ENCODE measurements around the gene PPIF.

PPIF gene

DNA sequence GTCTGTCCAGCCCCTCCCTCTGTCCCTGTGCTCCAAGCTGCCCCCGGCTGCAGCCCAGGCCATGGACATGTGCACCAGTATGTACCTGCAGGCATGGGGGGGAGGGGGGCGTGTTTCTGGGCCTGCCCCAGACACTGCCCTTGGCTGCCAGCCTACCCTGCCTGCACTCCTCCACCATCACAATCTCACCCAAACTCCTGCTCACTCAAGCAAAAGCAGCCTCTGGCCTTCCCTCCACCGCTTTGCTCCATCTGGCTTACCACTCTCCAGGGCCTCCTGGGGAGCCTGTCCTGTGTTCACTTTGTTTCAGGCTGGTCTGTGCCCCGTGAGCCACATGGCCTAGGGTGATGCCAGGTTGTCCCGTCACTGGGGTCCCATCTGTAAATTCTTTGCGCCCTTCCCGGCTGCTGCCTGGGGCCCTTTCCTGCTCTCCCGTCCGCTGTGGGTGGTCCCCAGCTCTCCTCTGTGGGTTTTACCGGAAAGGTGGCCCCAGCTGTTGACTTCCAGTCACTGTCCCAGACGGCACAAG lies 33.3 kb upstream of the PPIF start:
- no peak for DNase-seq

DNA sequence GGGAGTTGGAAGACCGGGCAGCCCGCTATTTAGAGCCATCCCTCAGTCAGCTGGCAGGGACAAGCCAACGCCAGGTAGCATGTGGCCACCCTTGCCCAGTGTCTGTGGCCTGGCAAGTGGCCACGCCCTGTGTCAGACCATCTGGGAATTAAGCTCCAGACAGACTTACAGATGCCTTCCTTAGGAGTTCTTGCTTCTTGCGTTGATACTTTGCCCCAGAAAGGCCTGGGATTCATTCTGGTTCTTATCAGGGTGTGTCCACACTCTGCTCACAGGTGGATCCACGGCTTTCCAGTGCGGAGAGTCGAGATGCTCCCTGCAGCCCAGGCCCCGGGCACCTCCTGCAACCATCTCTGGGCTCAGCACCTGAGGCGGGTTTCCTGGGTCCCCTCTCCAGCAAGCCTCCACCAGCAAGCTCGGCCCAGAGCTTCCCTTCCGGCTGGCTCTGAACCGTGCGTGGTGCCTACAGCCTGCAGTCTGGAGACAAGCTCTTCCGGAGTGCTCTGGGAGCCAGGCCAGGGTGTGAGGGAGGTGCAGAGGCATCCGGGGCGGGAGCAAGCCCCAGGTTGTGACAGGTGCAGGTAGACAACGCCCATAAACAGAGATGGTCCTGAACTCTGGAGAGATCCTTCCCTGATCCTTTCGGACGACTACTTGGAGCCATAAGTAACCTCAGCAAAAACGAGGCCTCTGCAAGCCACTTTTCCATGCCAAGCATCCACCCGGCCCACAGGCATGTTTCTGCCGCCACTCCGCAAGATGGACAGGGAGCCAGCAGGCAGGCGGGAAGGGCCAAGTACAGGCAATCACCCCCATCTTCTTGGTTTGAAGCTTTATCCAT lies 32.3 kb upstream of the PPIF start:
- no peak for DNase-seq

DNA sequence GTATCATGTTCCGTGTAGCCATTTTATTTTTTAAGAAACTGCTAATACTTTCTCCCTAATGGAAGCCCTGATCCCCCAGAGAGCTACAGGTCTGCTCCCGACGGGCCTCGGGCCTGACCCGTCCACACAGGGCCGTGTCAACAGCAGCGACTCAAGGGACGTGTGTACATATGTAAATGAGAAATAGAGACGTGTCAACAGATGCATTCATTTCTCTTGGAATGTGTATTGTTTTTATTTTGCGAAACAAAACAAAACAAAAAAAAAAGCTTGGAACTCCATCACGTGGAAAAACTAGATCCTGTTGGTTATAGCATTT lies 31.7 kb upstream of the PPIF start:
- no peak for DNase-seq

DNA sequence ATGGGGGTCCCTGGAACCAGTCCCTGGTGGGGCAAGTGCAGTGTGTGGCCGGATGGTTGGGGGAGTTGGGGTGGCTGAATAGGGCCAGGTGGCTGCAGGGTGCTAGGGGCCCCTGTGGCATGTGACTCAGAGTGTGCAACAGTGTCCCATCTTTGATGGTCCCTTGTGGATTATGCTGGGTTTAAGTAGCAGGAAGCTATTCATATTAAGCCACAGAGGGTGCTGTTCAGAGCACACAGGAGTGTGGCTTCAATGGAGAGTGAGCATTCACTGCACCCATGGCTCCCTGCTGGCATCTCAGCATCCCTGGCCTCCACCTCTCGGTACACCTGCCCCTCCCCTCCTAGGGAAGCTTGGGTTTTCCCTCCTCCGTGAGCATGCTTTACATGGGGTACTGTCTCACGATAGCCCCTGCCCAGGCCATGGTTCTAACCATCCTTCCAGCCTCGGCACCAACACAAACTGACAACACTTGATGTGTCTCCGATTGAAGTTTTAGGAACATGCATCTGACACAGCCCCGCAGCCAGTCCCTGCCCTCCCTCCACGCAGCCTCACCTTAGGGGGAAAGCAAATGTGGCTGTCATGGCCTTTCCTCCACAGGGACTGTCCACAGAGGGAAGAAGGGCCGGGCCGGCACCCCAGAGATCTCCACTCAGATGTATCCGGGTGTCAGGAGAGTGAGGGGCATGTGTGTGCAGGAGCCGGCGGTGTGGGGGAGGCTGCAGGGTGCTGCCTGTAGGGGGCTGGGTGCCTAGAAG lies 30.4 kb upstream of the PPIF start:
- no peak for DNase-seq

DNA sequence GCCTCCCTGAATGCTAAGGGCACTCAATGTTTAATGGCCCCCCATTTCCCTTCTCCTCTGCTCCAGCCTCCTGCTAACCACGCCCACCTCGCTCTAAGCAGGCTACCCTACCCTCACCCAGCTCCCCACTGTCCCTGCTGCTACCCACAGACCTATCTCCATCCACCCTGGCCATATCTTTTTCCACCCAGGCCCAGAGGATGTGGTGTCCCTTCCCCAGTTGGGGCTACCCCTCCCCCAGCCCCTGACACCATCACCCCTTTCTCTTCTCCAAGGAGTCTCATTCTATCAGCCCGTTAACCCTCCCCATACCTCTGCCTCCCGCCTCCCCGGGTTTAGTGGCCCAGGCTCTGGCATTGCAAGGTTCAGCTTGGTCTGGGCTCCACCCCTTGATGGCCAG lies 28.9 kb upstream of the PPIF start:
- DNase-seq, result no peak

DNA sequence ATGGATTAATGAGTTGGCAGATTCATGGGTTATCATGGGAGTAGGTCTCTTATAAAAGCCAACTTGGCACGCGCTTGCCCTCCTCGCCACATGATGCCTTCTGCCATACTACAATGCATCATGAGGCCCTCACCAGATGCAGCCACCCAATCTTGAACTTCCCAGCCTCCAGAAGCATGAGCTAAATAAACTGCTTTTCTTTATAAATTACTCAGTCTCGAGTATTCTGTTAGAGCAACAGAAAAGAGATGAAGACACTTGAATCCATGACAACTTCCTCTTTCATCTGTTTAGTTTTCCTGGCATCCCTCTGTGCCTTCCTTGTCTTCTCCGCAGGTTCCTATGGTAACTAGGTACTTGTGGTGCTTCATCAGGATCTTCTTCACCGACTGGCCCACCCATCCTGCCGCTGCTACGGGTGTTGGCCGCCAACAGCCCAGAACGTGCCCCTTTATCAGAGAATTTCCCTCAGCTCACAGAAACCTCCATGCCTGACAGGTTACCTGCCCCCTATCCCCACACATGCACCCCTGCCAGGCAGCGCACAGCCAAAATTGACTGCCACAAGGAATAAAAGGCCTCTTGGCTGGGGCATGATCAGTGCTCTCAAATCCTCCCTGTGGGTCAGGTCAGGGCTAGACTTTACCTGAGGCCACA lies 28.0 kb upstream of the PPIF start:
- DNase-seq, result no peak

DNA sequence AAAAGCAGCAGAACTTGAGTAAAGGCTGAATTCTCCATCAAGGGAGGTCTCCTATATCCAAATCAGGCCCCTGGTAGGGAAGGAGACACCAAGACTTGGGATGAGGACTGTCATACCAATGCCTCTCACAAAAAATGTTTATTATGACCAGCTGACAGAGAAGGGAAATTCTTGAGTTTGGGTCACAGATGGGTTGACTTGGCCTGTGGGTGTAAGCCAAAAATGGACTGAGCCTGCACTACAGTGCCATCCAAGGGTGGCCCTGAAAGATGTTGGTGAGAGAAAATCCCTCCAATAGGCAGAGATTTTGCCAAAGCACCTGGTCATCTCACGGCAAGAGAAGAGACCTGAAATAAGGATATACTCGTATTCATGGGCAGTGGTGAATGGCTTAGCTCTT lies 27.0 kb upstream of the PPIF start:
- no peak for DNase-seq

DNA sequence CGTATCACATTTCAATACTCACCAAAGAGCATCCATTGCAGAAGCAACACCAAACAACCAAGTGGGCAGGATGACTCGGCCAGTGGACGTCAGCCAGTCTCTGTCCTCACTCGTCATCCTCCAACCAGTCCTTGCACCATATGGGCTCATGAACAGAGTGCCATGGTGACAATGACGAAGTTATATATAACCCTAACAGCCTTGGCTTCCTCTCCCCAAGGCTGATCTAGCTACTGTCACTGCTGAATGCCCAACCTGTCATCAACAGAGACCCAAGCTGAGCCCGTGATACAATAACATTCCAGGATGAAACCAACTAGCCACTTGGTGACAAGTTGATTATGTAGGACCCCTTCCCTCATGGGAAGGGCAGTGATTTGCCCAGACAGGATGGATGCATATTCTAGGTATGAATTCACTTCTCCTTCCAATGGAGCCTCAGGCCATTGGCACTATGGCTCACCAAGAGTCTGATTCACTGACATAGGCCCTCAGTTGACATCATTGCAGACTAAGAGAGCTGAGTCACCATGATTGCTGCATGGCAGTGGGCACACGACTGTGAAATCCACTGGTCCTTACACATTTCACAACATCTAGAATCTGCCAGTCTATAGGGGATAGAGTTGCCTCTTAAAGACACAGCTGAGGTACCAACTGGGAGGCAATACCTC lies 26.3 kb upstream of the PPIF start:
- no peak for DNase-seq

DNA sequence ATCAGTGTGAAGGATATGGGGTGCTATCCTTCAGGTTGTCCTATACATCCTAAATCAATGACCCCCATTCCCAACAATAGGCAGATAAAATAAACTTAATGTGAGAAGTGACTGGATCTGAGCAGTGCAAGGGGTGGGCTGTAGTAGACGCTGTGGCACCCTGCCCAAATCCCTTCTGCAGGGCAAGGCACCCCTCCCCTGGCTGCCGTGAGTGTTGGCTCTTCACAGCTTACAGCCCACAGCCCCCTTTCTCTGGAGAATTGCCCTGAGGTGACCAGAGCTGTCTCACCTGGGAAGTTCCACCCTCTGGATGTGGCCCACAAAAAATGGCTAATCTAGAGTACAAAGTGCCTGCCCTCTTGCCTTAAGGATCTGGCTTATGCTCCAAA lies 25.8 kb upstream of the PPIF start:
- no peak for DNase-seq

DNA sequence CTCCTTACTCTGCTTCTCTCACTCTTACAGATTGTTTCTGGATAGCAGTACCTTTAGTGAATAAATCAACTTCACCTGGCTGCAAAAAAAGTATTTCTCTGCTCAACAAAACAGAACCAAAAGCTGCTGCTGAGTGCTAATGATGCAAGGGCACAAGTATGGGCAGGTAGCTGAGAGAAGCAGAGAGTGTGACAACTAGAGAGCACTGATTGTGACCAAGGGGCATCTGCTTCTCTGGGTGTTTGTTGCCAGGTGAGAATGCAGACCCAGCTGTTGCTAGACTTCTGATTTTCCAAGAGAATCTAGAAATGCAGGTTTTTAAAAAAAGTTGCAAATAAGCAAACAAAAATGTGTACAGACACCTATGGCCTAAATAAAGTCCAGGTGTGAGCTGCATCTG lies 25.3 kb upstream of the PPIF start:
- no peak for DNase-seq

DNA sequence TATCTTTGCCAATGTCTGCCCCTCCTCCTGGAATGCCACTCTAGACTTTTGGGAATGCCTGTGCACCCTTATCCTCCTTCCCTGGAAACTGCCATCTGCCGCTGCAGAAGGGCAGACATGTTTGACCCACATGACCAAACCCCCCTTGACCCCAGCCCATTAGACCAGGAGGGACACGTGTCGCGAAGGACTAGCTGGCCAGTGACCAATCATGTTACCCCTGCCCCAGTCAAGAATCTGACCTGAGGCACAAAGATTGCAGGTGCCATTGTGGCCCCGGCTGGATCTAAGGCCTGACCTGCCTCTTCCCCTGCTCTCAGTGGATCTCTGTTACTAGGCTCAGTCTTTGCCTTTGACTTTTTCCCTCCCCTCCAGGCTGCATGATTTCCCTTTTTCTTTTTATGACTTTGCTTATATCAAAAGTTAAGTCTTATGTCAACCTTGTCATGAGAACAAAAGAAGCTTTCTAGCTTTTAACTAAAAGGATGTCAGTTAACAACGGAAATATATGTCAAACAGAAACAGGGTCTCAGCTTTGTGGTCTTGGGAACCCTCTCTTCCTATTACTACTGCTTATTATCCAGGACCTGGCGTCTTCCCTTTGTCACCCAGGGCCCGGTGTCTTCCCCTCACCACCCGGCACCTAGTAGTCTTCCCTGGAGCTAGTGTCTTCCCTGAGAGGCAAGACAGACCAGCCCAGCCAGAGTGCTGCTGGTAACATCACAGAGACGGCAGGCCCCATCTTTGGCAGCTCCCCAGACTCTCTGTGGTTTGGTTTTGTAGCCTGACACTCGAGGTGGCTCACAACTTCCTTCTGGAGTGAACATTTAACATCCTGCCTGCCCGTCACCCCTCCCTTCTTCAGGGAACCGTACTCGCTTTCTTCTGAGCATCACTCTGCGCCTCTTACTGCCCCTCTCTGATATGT lies 24.4 kb upstream of the PPIF start:
- no peak for DNase-seq

DNA sequence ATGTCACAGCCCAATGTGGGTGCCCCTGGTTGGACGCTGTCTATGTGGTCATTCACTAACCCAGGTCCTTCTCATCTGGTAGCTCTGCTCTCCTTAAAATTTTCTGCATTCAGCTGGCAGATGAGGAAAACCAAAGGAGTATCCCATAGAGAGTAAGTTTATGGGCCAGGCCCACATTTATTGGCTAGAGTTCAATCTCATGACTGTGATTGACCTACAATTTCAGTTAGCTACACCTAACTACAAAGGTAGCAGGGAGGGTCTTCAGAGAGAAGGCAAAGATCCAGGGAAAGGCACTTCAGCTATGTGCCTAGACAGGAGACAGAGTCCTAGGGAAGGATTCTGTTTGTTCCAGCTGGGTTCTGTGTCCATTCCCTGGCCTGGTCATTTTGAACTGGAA lies 23.7 kb upstream of the PPIF start:
- no peak for DNase-seq

DNA sequence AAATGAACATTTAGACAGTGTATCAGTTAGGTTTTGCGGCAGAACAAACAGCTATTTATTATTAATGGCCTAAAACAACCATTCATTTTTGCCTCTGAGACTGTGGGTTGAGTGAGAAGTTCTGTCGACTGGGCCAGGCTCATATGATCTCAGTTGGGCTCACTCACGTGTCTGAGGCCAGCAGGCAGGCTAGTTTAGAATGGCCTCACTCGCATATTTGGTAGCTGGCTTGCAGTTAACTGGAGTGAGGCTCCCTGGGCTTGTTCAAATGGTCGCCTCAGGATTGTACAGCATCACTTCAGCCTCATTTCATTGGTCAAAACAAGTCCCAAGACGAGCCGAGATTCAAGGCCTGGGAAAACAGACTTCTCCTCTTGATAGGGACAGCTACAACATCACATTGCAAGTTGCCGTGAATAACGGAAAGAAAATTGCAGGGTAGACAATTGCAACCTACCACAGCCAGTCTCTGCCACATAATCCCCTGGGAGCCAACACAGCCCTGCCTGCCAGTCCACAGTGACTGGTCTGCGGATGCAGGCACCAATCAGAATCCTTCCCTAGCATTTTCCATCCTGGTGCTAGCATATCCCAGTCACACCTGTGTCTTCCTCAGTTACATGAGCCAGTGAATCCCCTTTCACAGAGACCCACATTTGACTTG lies 23.1 kb upstream of the PPIF start:
- DNase-seq, result no peak

DNA sequence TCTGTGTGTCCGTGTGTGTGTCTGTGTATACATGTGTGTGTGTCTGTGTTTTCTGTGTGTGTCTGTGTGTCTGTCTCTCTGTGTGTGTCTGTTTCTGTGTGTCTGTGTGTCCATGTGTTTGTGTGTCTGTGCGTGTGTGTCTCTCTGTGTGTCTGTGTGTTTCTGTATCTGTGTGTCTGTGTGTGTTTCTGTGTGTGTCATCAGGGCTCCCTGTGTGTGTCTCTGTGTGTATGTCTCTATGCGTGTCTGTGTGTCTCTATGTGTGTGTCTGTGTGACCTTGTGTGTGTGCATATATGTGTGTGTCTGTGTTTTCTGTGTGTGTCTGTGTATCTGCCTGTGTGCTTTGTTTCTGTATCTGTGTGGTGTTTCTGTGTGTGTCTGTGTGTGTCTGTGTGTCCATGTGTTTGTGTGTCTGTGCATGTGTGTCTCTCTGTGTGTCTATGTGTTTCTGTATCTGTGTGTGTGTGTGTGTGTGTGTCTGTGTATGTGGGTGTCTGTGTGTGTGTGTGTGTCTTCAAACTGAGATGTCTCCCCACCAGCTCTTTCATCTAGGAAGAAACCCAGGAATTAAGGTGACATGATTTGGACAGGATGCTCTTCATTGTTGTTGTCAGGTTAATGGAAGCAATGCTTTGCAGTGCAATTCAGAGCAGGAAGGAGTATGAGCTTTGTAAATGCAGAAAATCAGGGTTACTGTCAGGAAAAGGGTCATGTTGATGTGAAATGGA lies 20.7 kb upstream of the PPIF start:
- no peak for DNase-seq

DNA sequence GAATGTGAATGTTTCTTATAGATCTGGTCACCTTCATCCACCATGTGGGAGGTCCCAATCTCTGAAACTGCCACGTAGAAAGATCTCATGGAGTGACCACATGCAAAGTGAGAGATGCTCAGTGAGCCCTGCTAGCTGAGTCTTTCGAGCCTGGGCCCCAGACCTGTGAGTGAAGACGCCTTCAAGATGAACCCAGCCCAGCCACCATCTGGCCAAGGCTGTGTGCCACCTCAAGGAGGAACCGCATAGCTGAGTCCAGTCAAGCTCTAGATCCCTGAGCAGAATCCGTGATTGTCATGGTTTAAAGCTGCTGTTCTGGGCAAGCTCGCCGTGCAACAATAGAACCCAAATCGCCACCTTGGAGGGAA lies 20.2 kb upstream of the PPIF start:
- no peak for DNase-seq

DNA sequence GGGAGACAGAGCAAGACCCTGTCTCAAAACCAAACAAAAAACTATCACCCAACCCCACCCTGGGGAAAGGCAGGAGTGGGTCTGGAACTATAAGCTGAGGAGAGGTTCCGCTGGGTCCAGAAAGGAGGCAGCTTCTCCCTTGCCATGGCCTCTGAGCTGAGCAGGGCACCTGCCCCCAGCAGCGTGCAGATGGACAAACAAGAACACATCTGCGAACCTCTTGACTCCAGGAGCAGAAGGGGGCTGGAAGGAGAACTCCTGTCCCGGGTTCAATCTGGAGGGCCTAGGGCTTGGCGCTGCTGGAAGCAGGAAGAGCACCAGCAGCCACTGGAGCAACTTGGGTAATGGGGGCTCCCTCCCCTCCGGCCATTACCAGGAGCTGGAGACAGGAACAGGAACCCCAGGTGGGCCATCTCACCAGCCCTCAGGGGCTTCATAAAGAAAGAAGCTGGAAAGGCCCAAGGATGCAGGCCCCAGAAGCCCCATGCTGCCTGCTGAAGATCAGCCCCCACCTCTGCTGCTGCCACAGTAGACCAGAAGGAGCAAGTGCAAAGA lies 19.0 kb upstream of the PPIF start:
- DNase-seq, result no peak

DNA sequence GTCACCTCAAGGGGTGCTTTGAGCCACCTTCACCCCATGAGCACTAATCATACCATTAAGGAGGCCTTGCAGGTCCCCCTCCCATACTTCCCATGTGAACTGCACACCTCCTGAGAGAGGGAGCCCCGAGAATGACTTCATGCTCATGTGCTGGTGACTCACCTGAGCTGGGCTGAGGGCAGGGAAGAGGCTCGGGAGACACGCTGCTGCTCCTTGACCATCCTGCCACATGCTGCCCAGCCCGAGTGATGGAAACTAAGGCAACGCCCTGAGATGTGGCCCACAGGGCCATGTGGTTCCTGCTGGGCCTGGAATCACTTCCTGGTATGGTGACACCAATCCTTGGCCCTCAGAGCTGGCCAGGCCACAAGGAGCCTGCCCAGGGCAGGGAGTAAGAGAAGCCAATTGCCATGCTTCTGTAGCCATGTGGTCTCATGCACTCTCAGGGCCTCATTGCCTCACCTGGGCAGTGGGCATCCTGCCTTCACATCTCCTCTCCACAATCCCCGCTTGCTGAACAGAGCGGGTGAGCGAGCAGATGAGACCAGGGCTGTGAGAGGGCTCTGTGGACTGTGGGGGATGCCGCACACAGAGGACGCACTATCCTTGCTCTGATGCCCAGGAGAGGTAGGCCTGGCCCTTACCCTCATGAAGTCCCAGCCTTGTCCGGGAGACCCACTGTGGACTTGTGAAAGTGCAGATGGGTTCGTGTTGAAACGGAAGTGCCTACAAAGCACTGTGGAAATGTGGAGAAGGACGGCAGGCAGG lies 18.3 kb upstream of the PPIF start:
- no peak for DNase-seq

DNA sequence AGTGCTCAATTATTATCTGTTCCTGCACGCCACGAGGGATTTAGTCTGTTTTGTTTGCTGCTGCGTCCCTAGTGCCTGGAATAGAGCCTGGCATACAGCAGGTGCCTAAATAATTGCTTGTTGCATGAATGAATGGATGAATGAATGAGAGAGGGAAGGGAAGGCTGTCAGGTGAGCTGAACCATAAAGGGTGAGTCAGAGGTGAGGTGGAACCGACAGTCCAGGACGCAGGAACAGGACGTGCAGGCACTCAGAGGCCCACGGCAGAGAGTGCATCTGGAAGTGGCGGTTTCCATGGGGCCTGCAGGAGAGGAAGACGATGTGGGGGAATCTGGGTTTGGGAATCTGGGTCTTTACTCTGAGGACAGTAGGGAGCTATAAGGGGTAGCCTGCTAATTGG lies 17.7 kb upstream of the PPIF start:
- no peak for DNase-seq

DNA sequence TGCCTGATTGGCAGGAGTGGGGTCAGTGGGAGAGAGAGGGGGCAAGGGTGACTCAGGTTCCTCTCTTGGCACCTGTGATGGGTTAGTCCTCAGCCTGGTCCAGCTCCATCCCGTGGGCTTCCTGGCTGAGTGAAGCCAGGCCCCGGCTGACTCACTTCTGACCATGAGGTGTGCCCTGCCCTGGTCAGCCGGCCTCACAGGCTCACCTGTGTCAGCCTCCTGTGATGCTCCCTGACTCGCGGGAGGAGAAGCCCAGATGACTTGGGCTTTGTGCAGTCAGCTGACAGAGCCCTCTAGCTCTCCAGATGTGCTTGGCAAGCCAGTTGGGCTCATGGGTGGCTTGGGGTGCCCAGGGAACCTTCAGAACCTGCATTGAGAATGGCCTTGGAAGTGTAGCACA lies 16.0 kb upstream of the PPIF start:
- no peak for DNase-seq

DNA sequence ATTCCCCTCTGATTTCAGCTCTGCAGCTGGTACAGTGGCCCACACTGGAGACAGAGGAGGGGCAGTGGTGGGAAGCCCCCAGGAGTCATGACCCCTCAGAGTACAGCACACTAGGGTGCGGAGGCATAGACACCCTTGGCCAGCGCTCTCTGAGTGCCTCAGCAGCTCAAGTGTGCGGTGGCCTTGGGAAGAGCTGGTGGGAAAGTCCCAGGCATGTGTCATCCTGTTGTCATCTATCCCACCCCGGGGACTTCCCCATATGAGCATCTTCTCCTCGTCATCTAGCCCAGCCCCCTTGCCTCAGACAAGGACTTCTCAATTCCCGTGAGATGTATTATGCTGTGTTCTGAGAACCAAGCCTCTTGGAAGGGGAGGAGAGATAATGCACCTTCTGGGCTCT lies 15.6 kb upstream of the PPIF start:
- DNase-seq, result no peak
